Adrenal gland (tissue), 5 donors: Measurements from ENCODE around the gene CYP2S1.

ENCODE experiments used
- CTCF ChIP-seq, 6 experiments: fragments of 450-650 bp in 4 of 6; fragments of 200-600 bp in 2 of 6; sonication (generic) in 1 of 6; IDR thresholded peaks; 1 replicate in 5 of 6; 2 replicates in 1 of 6; pipeline versions ENCODE4 v1.5.1 to v1.8.0; 2016 to 2021; ENCODE audit warnings: antibody characterized with exemption in 6 of 6, mild to moderate bottlenecking in 2 of 6, moderate library complexity in 1 of 6
- POLR2A ChIP-seq, 2 donors: fragments of 450-650 bp; IDR thresholded peaks; one replicate each; pipeline ENCODE4 v1.6.1; 2017; ENCODE audit warnings: antibody characterized with exemption in 2 of 2, mild to moderate bottlenecking in 2 of 2, moderate library complexity in 1 of 2
- donor health status: DM: no; HTN: no; CAD: no.

DNA sequence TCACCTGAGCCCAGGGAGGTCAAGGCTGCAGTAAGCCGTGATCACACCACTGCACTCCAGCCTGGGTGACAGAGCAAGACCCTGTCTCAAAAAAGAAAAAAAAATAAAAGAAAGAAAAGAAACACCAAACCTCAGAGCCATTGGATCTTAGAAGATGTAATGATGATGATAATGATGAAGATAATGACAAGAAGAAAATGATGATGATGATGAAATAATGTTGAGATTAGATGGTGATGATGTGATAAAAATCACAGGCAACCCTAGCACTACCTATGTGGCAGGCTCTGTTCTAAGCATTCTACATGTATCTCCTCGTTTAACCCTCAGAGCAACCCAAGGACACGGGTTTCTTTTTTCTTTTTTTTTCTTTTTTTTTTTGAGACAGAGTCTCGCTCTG, 51.1 kb downstream of the CYP2S1 start:
- TF ChIP-seq CTCF (IDR thresholded peaks at IDR 0.05), result no peak
- TF ChIP-seq POLR2A (IDR thresholded peaks at IDR 0.05), result no peak
